ENCODE results near the gene PTPRC.

Gene PTPRC

DNA sequence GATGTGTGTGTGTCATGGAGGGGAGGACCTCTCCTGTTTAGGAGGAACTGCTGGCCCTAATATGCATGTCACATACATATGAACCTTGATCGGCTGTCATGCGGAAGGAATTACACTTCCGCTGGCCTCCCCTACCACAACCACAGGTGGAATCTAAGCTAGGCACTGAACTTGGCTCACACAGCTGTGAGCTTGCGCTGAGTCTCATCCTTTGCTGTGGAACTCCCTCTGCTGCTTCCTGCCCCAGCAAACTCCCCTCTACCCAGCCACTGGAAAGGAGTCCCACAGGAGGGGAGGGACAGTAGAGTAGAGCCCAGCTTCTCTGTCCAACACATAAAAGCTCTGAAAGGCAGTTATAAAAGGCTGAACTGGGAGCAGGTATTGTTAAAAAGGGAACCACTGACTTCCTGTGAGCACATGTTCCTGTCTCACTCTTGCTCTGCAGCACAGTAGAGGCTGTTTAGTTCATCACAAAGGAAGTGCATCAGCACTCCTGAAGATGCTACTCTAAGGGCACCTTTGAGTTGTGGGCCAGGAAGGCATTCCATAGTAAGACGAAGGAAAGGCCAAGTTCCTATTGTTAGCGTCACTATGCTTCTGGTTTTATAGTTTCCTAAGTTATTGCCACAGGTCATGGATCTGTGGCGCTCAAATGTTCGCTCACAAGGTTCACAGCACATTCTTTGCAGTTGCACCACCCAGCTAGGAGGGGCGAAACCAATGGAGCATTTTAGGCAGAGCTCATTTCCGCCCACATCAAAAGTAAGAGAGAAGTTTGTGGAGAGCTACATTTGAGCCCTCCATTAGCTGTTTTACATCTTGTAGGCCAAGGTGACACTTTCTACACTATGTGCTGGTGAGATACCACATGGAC is 17.7 kb upstream of the PTPRC start:
- DNase-seq (ENCODE audit: low spot score) = no peak

GRCh38 chr1:198622001-198622400 is 16.8 kb upstream of the PTPRC start:
- DNase-seq (ENCODE audit: low spot score) = no peak

DNA sequence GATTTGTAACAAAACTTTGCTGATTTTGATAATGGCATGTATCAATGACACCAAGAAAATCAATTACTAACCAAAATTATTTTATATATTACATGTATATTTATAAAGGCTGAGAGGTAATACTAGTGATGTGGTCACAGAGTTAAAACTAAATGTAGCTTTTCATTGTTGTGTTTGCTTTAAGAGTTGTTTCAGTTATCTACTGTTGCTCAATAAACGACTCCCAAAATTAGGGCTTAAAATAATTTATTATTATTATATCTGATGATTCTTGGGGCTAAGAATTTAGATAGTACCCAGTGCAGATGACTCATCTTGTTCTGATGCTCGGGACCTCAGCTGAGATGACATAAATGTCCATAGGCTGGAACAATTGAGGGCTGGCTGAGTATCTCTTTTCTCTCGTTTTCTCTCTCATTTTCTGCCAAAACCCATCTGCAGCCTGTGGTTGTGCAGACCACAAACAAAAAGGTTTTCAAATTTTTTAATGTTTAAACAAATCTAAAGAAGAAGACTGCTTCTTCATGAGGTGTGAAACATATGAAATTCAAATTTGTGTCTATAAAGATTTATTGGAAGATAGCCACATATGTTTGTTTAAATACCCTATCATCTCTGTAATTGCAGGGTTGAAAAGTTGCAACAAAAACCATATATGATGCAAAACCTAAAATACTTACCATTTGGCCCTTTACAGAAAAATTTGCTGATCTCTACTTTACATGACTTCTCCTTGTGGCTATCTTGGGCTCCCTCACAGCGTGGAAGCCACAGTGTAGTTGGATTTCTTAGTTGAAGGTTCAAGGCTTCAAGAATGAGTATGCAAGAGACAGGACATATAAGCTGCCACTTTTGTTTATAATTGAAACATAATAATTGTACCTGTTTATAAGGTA is 14.8 kb upstream of the PTPRC start:
- no peak for DNase-seq (ENCODE audit: low spot score)

DNA sequence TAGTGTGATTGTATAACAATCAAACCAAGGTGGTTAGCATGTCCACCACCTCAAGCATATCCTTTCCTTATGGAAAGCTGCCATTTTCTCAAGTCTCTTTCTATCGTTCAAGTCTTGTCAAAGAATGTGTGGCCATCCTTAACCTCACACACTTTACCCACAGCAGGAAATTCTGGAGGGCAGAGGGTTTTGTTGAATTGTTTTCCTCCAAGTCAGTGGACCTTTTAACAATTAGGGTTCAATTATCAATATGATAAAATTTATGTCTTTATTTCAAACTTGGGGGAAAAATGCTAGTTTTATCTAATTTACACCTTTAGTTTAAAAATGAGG is 14.2 kb upstream of the PTPRC start:
- DNase-seq (ENCODE audit: low spot score) = no peak

DNA sequence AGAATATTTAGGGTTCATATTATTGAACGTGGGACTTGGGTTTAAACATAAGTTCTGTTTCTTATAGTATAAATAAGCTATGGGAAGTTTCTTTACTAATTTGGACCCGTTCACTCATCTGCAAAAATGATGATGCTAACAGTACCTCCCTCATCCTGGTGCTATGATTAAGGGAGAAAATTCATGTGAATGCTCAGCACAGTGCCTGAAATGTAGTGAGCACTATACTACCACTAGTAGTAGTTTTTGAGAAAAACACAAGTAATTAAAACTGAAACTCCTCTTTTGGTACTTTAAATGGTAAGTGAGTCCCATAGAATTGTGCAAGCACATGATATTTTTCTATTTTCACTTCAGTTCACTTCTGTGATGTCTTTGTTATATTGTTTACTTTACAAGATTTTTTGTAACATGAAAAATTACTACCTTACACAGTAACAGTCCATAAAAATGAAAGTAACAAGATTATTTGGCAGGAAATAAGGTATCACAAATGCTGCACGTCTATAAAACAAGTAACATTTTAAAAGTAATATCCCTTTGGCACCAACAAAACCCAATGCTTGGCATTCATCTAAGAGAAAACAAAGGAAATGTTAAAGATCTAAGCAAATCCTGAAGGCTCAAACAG is 11.3 kb upstream of the PTPRC start:
- DNase-seq (ENCODE audit: low spot score) = no peak

DNA sequence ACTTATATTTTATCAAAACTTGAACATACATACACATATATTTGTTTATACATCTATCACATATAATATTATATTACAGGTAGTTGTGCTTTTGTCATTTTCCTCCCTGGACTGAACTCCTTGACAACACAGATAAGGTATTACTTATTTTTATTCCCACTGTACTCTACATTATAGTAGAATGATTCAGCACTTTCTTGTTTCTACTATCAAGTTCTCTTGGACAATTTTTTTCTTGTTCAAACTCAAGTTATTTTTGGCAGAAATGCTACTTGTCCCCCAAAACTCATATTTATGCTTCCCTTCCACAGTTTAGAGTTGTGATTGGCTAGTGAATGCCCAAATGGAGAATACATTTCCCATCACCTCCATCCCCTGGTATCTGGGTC is 10.8 kb upstream of the PTPRC start:
- no peak for DNase-seq (ENCODE audit: low spot score)

GRCh38 chr1:198629610-198630009 is 9.2 kb upstream of the PTPRC start:
- no peak for DNase-seq (ENCODE audit: low spot score)

DNA sequence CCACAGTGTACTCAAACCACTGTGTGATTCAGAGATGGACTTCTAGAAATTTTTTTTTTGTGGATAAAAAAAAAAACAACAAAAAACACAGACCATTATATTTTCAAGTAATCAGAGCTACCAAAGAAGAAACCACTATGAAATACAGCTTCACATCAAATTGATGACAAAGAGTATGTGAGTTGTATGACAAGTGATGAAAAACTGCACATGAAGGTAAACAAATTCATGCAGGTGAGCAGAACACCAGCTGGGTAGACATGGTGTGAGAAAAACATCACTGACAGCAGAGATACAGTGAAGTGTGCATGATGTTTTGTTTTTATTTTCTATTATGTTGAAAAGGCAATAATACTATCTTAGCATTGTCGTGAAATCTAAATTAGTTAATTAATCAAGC is 8.0 kb upstream of the PTPRC start:
- DNase-seq (ENCODE audit: low spot score) = no peak

- no peak for DNase-seq (ENCODE audit: low spot score)
These were observed 7.5 kb upstream of the PTPRC start for GRCh38 chr1:198631292-198631691.

DNA sequence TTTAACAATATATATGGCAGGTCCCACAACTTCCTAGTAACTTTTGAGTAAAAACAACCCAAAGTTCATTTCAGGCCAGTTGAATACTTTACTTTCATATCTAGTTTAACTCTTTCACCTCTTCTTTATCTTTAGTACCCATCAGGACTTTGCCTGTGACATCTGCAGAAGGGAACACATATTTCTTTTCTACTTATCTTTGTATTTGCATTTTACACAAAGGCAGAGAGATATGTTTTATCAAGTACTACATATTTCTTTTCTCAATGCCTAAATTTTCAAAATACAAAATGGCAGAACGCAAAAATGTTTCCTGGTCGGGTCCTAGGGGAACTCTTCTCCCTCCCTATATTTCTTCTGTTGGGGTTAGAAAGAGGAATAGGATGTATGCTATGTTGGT is 6.8 kb upstream of the PTPRC start:
- DNase-seq (ENCODE audit: low spot score) = no peak

DNA sequence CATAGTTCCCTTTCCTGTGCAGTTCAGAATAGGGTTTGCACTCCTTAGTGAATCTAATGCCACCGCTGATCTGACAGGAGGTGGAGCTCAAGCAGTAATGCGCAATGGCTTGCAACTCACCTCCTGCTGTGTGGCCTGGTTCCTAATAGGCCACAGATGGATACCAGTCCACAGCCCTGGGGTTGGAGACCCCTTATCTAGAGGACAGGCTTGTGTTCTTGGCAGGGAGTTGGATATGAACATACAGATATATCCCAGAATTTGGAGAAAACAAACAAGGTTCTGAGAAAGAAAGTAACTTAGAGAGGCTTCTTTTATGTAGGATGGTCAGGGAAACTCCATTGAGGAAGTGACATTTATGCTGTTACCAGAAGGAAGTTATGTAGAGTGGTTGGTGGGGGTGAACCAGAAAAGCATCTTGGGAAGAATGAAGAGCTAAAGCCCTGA is 5.1 kb upstream of the PTPRC start:
- no peak for DNase-seq (ENCODE audit: low spot score)

GRCh38 chr1:198635964-198636363 is 2.9 kb upstream of the PTPRC start:
- peak; percentile 15 for DNase-seq (ENCODE audit: low spot score)

DNA sequence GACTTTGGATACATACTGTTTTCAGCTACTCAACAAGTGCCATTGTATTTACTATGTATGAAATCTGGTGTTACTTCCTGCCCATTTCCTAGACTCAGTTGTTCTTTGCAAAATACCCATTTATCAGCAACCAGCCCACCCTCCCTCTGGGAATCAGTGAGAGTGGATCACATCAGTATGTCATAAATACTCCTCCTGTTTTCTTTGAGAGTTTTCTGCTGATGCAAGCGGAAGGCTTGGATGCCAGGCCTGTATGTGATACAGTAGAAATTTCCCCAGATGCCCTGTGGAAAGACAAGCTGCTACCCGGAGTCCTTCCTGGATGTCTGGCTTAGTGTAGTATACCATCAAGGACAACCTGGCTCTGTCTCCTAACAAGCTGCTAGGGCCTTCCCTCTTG is 2.4 kb upstream of the PTPRC start:
- DNase-seq (ENCODE audit: low spot score) = no peak

DNA sequence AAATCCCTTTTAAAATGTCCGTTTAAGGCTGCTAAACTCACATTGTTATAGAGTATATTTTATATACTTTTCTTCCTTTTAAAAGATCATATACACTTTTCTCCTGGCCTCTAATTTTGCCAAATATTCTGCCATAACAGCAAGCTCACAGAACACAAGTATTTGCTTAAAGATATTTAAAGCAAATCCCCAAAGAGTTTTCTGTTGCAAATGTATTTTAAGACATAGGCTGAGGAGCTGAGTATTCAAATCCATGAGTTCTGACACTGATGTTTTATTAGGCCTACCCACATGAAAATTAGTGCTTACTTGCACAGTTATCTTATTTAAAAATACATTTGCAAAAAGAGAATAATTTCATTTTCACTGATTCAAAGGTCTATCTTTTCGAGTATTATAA is 1.7 kb upstream of the PTPRC start:
- DNase-seq (ENCODE audit: low spot score) = no peak

DNA sequence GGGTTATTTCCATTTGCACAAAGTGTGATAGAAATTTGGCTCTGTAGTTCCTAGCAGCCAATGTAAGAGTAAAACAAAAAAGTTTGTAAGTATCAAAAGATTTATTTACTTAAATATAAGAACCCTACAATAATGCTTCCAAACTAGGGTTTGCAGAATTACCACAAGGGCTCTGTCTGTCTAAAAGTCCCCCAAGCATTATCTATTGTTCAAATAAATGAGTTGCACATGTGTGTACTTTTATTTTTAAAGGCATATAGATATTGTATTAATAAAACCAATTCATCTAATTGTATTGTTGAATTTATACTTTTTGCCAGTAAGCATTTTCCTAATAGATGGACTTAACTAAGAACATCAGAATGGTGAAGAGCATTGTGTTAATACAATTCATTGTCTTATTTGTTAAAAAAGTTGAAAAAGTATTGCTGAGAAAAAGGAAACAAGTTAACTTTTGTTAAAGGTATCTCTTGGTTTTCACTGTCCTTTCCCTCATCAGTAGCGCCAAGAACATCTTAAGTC is 863 bp upstream of the PTPRC start:
- no peak for DNase-seq (ENCODE audit: low spot score)

DNA sequence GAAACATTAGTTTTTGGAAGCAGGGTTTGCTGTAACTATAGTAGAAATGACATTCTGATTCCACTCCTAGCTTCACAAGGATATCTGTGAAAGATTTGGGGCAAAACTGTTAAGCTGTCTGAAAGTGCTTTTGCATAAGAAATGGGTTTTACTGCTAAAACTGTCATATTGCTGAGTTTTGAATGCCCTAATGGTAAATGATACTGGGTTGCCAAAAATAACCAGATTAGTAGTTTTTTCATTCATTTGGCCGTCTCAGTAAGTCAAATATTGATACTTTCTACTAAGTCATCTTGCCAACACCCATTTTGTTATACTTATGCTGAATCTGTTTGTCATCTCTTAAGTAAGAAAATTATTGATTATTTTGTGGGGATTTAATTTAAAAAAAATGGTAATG is 399 bp upstream of the PTPRC start:
- DNase-seq (ENCODE audit: low spot score) = no peak

DNA sequence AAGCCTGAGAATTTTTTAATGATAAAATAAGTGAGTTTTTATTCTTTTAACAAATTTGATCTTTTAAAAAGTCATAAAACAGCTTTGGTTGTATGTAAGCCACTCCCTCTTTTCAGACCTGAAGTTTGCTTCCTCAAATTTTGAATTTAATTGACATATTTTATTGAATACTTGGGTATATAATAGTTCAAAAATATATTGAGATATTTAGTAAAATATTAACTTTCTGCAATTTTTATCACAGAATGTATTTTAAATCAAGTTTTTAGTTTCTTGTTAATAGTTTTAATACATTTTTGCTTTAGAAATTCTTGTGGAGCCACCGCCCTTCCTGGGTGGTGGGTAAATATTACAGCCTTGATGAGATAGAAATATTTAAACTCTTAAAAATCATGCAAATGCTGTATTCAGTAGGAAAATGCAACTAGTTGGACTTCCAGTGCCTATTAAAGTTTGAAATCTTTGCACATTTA is 867 bp downstream of the PTPRC start:
- no peak for DNase-seq (ENCODE audit: low spot score)

DNA sequence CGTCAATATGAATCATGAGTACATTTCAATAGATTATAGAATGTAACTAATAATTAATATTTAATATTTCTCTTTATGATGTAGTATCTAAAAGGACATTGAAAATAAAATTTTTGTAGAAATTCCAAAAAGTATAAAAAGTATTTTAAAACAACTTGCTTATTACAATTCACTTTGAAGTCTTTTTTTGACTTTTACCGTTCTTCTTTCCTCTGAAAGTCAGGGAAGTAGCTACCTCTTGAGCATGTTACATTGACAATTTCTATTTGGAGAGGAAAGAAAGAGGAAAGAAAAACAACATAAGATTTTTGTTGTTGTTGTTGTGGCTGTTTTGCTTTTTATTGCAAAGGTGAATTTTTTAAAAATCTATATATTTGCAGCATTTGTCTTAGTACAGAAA is 1.3 kb downstream of the PTPRC start:
- DNase-seq (ENCODE audit: low spot score) = no peak

GRCh38 chr1:198641501-198641900 is 2.7 kb downstream of the PTPRC start:
- DNase-seq (ENCODE audit: low spot score) = no peak

DNA sequence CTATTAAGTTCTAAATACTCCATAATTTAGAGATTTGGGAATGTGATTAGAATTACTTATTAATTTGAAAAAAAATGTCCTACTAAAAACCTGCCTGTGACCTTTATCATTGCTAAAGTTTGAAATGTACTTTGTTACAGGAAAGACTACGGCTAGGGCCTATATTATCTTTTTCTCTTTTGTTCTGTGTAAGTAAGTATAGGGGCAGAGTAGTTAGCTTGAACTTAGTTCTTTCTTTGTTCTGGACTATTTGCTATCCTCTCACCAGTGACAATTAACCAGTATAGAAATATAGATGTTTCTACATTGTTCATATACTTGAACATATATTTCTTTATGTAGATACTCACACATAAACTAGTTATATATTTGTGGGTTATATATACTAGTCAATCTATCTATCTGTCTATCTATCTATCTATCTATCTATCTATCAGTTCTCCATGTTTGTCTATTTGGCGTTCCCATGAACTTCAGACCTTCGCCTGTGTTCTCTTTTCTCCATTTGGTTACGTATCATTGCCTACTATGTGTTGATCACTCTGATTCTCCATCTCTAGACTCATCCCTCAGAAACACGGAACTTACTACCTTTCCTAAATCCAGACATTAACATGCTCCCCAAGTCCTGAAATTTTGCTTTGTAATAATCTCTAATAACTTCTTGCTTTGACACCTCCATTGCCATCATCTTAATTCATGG is 3.3 kb downstream of the PTPRC start:
- DNase-seq (ENCODE audit: low spot score) = no peak

DNA sequence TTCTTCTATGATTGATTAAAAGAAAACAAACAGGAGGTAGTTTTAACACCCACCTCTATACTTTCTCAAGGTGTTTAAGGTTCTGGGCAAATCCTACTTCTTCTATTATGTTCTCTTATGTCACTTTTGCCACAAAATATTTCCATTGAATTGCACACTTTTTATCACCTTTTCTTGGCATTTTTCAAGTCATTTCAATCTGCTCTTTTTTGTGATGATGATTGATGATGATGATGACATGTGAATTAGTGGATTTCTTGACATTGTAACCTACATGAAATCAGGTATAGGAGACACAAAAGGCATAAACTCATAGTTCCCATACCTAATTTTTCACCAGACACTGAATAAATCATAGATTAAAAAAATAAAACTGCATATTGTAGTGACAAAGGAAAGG is 4.1 kb downstream of the PTPRC start:
- no peak for DNase-seq (ENCODE audit: low spot score)
